ENCODE results near the gene CNOT11. TPM values are rescaled to one million over a fixed set of nuclear protein-coding genes. Genes with fewer than 3 reads are reported as not detected.

CNOT11 gene
- total RNA-seq, 1 experiment from 2014 or later, result 57.8 TPM

GRCh38 chr2:101308432-101309210, 55.9 kb downstream of the CNOT11 start, which contains the start of gene RNF149 (continued):
- no peak for TF ChIP-seq ZBTB33 (IDR thresholded peaks at IDR 0.05; ENCODE audit: extremely low read depth, insufficient replicate concordance, low read length)
- no peak for TF ChIP-seq SP1 (IDR thresholded peaks at IDR 0.05; ENCODE audit: low read depth)

- Histone ChIP-seq H3K4me3 (replicated peaks in 1 of 2; ENCODE audit: low read depth in 1 of 2, low read length in 2 of 2) (no peak overlapping the region), H3K36me3 (ENCODE audit: control insufficient read depth in 1 of 2, insufficient read depth in 2 of 2, low read length in 2 of 2) (no peaks in the 10 kb centered on the region), H3K9me3 (ENCODE audit: control insufficient read depth in 1 of 2, insufficient read depth in 1 of 2, low read depth in 1 of 2, low read length in 2 of 2) (no peaks in the 10 kb centered on the region), H3K27me3 (ENCODE audit: insufficient read depth, low read length) (no peaks in the 10 kb centered on the region), H3K79me2 (ENCODE audit: insufficient read depth, low read length) (peaks cover 32% of the 10 kb centered on the region), H3K27ac (ENCODE audit: low read depth, low read length) (no peak overlapping the region), H3K9ac (ENCODE audit: low read length) (no peak overlapping the region), H3K4me2 (ENCODE audit: low read length) (no peak overlapping the region), H2AFZ (ENCODE audit: low read depth, low read length, poor library complexity, severe bottlenecking) (no peak overlapping the region), H4K20me1 (ENCODE audit: insufficient read depth) (peaks cover 3% of the 10 kb centered on the region; the same call in 1 of the 2 replicates), H3K9me2 (ENCODE audit: insufficient read depth) (no peaks in the 10 kb centered on the region), H3K4me1 (ENCODE audit: control insufficient read depth in 1 of 2, insufficient read depth in 2 of 2, low read length in 2 of 2) (peaks cover 16 to 43% of the 10 kb centered on the region in 2 experiments)
- no peak for ATAC-seq
- ChIA-PET POLR2A (no interaction called here), RAD21 (ENCODE audit: low non-redundant PET in 1 of 2, low total read pairs in 2 of 2, uncharacterized antibody in 2 of 2, unreplicated experiment in 2 of 2) (no interaction called here), CTCF (interaction anchor here (2.6 kb wide), 1 partner anchor 32 kb away, joined by 12 read pairs; no protein-coding TSS in a partner anchor)
- no peak for DNase-seq (ENCODE audit: low read depth, low spot score)
- no TSS peak for BruUV-seq (replicated peaks)
- intact Hi-C loops (cut with micrococcal nuclease), result no loop called here
- TF ChIP-seq ZFX (IDR thresholded peaks at IDR 0.05) (no peak), ELF1 (IDR thresholded peaks at IDR 0.05; ENCODE audit: borderline replicate concordance, low read depth) (no peak), FOSL1 (IDR thresholded peaks at IDR 0.05; ENCODE audit: low read depth) (no peak), SIN3A (IDR thresholded peaks at IDR 0.05; ENCODE audit: low read depth) (no peak), EGR1 (IDR thresholded peaks at IDR 0.05; ENCODE audit: low read depth) (no peak), JUND (IDR thresholded peaks at IDR 0.05) (no peak), SRF (IDR thresholded peaks at IDR 0.05; ENCODE audit: low read depth) (no peak), CTCF (IDR thresholded peaks at IDR 0.05 in 2 of 3, conservative IDR thresholded peaks at IDR 0.05 in 1 of 3; ENCODE audit: borderline replicate concordance in 1 of 3, insufficient read depth in 1 of 3, low read depth in 2 of 3, low read length in 2 of 3) (no peak), ATF3 (IDR thresholded peaks at IDR 0.05) (no peak), RAD21 (IDR thresholded peaks at IDR 0.05; ENCODE audit: low read depth) (no peak), ZNF274 (IDR thresholded peaks at IDR 0.05; ENCODE audit: low read depth, low read length) (no peak), POLR2A (IDR thresholded peaks at IDR 0.05; ENCODE audit: borderline replicate concordance, extremely low read depth, insufficient read depth, insufficient read length) (no peak), EZH2 (IDR thresholded peaks at IDR 0.05) (no peak)
These were observed 57.6 kb downstream of the CNOT11 start for GRCh38 chr2:101310090-101310833.

Measured in HCT116 (cell line).